Measurements from ENCODE around the gene ARHGAP9.

Gene ARHGAP9

GRCh38 chr12:57479376-57480115, at the start of gene ARHGAP9:
TSS of gene ARHGAP9 (minus strand) at chr12:57479866. CDS start at chr12:57479406, 460 bp downstream.
- no peak for DNase-seq (ENCODE audit: low read depth)
- H3K4me3 ChIP-seq (ENCODE audit: low read depth, low read length), result no peak within 1 kb of the TSS

- no peak for DNase-seq (ENCODE audit: low read depth)
- no peak overlapping the region for H3K4me3 ChIP-seq (ENCODE audit: low read depth, low read length)
Observed at GRCh38 chr12:57528831-57529555, 49.3 kb upstream of the ARHGAP9 start.

GRCh38 chr12:57528176-57528575, 48.5 kb upstream of the ARHGAP9 start:
- no peak for DNase-seq (ENCODE audit: low read depth)
- H3K4me3 ChIP-seq (ENCODE audit: low read depth, low read length), result no peak overlapping the region

GRCh38 chr12:57527184-57527583, 47.5 kb upstream of the ARHGAP9 start:
- H3K4me3 ChIP-seq (ENCODE audit: low read depth, low read length), result no peak overlapping the region
- no peak for DNase-seq (ENCODE audit: low read depth)

GRCh38 chr12:57526477-57527126, 46.9 kb upstream of the ARHGAP9 start:
- no peak for DNase-seq (ENCODE audit: low read depth)
- no peak overlapping the region for H3K4me3 ChIP-seq (ENCODE audit: low read depth, low read length)

- no peak for DNase-seq (ENCODE audit: low read depth)
- H3K4me3 ChIP-seq (ENCODE audit: low read depth, low read length), result no peak overlapping the region
Observed at GRCh38 chr12:57525615-57526383, 46.1 kb upstream of the ARHGAP9 start.

GRCh38 chr12:57524814-57525614, 45.3 kb upstream of the ARHGAP9 start:
- DNase-seq (ENCODE audit: low read depth), result no peak
- peak overlapping the region; percentile 77 for H3K4me3 ChIP-seq (ENCODE audit: low read depth, low read length)

- no peak for DNase-seq (ENCODE audit: low read depth)
- peak overlapping the region; percentile 77 for H3K4me3 ChIP-seq (ENCODE audit: low read depth, low read length)
Observed at GRCh38 chr12:57523706-57524614, 44.3 kb upstream of the ARHGAP9 start.

GRCh38 chr12:57522887-57523705, 43.4 kb upstream of the ARHGAP9 start:
- peak overlapping the region; percentile 77 for H3K4me3 ChIP-seq (ENCODE audit: low read depth, low read length)
- DNase-seq (ENCODE audit: low read depth), result no peak

- H3K4me3 ChIP-seq (ENCODE audit: low read depth, low read length), result peak within 1 kb of the TSS; percentile 77
- peak; percentile 69 for DNase-seq (ENCODE audit: low read depth)
Observed at GRCh38 chr12:57522011-57522886, 42.6 kb upstream of the ARHGAP9 start, which contains the start of gene MBD6. TSS of gene MBD6 (plus strand) at chr12:57522824. CDS start at chr12:57524304, 1,480 bp downstream.

GRCh38 chr12:57521525-57522010, 41.9 kb upstream of the ARHGAP9 start:
- DNase-seq (ENCODE audit: low read depth), result no peak
- peak overlapping the region; percentile 47 for H3K4me3 ChIP-seq (ENCODE audit: low read depth, low read length)

GRCh38 chr12:57520053-57520818, 40.6 kb upstream of the ARHGAP9 start, which contains the start of gene DDIT3:
TSS of gene DDIT3 (minus strand) at chr12:57520514. CDS start at chr12:57517406, 3,108 bp downstream.
- DNase-seq (ENCODE audit: low read depth), result peak; percentile 94
- peak within 1 kb of the TSS; percentile 86 for H3K4me3 ChIP-seq (ENCODE audit: low read depth, low read length)

- DNase-seq (ENCODE audit: low read depth), result no peak
- peak overlapping the region; percentile 86 for H3K4me3 ChIP-seq (ENCODE audit: low read depth, low read length)
Observed at GRCh38 chr12:57519796-57520052, 40.1 kb upstream of the ARHGAP9 start.

- peak overlapping the region; percentile 86 for H3K4me3 ChIP-seq (ENCODE audit: low read depth, low read length)
Observed at GRCh38 chr12:57518920-57519795, 39.5 kb upstream of the ARHGAP9 start.

More at GRCh38 chr12:57518920-57519795, 39.5 kb upstream of the ARHGAP9 start:
- no peak for DNase-seq (ENCODE audit: low read depth)

All from skeletal muscle cell (primary cell).